ENCODE results near the gene PIGS.
"Not testable (repeated sequence)": the region's sequence is repeated elsewhere in the genome, so short reads cannot be mapped to it uniquely, and the experiment has no call there.

PIGS gene

DNA sequence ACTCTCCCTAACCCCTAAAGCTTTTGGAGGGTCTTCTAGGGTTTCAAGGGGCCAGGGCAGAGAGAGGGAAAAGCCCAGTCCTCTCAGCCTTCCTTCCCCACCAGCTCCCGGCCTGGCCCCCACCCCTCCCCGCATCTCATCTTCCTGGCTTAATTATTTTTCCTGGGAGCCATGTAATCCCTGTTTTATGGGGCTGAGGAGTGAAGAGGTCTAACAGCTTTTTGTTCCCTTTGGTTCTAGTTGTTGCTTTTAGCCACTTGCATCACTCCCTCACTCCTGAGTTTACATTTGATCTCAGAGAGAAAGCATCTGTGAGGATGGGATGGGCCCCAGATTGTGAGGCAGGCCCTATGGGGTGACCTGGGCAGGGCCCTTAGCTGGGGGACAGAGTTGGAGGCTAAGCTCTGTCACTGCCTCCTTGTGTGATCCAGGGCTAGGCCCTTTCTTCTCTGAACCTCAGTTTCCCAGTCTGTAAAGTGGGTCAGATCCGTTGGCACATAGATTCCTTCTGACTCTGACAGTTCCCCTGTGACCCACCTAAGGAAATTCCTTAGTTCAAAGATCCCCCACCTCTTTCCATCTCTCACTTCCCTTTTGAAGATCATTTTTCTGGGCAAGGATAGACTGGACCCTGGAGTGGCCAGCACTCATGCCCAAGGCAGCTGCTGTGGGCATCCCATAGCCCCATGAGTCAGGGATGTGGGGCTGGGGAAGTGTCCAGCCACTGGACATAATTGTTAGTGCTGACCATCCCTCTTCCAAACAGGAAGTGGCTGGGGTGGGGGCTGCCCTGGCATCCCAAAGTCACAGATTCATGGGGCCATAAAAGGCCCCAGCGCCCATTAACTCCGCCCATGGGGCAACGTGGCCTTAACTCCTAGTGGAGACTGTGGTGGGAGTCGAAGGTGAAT is 39.0 kb downstream of the PIGS start:
- no peak overlapping the region for H3K4me3 ChIP-seq (ENCODE audit: low read depth, low read length)

DNA sequence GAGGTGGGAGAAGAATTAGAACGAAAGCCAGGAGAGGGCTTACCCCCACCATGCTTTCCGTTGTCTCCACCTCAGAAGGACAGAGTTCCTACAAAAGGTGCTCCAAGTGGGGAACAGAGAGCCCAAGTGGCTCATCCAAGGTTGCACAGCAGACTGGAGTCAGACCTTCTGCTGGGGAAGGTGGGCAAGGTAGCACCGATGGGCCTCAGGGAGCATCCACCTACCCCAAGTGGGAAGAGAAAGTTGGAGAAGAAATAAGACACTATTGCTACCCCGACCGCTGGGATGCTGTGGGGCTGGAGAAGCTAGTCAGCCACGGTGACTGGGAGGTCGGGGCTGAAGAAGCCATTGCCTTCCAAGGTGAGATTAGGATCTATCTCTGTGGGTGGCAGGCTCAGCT is 40.4 kb downstream of the PIGS start:
- H3K4me3 ChIP-seq (ENCODE audit: low read depth, low read length) = no peak overlapping the region

DNA sequence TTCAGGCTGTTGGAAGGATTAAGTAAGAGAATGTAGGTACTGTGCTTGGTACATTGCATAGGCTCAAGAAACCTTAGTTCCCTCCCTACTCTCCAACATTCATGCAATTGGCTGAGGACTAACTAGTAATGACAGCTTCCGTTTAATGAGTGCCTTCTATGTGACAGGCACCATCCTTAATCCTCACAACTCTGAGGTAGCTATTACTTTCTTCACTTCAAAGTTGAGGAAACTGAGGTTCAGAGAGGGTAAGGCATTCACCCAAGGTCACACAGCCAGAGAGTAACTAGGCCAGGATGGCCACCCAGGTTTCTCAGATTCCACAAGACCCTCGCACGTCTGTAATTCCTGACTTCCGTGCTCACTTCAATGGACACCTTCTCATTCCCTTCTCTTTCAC is 41.1 kb downstream of the PIGS start:
- no peak overlapping the region for H3K4me3 ChIP-seq (ENCODE audit: low read depth, low read length)

DNA sequence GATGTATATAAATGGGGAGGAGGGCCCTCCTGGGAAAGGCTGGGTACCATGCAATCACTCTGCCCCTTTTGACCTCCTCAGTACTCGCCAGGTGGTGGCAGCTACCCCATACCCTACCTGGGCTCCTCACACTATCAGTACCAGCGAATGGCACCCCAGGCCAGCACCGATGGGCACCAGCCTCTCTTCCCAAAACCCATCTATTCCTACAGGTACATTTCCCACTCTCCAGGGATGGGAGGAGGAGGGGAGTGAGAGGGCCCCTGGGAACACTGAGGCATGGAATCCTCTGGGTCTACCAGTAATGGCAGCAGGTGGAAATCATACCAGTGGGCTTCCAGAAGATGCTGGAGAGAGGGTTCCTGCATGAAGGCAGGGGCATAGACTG is 42.3 kb downstream of the PIGS start:
- H3K4me3 ChIP-seq (ENCODE audit: low read depth, low read length) = no peak overlapping the region

DNA sequence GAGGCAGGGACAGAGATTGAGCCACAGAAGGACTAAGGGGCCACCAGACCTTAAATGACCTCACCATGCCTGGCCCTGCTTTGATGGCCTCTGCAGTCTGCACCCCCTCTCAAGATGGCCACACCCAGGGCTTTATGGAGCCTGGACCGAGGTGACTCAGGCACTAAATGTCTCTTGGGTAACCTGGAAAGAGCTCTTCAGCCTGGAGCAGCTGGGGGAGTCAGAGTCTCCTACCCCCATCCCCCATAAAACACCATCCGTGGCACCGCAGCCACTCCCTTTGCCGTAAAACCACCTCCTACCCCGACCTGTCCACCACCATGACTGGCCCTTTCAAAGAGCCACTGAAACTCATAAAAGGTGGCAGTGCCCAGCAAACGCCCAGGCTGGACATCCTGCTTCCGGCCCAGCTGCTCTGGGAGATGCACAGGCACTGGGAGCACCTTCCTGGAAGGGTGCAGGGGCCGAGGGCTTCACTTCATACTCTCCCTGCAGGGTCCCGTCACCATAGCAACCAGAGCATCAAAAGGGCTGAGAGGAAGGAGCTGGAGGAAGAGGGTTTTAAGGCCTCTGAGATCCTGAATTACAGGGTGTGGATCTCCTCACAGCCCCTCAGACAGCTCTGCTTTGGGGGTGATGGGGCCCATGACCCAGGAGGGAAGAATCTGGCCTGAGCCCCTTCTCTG is 42.9 kb downstream of the PIGS start:
- no peak overlapping the region for H3K4me3 ChIP-seq (ENCODE audit: low read depth, low read length)

DNA sequence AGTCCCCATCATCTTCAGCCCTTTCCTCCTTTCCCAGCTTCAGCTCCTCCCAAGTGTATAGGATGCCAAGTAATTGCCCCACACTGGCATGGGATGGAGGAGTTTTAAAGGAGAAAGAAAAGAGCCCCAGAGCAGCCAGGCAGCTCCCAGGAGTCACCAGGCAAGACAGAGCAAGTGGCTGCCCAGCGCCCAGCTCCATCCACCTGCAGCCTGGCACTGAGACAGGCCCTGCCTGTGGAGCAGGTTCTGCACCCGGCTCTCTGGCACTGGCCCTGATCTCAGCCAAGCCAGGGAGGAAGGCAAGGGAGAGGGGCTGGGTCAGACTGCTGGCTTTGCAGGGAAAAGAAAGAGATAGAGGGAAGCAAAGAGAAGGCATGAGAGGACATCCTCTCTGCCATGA is 43.5 kb downstream of the PIGS start:
- H3K4me3 ChIP-seq (ENCODE audit: low read depth, low read length) = no peak overlapping the region

DNA sequence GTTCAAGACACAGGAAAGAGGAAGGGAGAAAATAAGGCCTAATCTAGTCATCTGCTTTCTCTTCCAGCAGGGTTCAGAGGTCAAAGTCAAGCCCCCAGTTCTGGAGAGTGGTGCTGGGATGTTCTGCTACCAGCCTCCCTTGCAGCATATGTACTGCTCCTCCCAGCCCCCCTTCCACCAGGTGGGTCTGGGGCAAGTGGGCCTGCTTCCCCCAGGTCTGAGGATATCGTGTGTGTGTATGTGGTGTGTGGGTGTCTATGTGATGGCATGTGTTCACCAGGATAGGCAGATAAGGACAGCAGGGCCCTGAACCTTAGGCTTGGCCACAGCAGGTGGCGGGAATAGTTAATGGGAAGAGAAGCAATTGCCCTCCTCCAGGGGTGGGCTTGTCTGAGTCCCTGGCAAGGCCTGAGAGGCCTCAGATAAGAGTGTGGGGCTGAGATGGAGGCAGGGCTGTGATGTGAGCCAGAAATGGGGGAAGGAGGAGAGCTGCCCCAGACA is 44.1 kb downstream of the PIGS start:
- H3K4me3 ChIP-seq (ENCODE audit: low read depth, low read length) = no peak overlapping the region

DNA sequence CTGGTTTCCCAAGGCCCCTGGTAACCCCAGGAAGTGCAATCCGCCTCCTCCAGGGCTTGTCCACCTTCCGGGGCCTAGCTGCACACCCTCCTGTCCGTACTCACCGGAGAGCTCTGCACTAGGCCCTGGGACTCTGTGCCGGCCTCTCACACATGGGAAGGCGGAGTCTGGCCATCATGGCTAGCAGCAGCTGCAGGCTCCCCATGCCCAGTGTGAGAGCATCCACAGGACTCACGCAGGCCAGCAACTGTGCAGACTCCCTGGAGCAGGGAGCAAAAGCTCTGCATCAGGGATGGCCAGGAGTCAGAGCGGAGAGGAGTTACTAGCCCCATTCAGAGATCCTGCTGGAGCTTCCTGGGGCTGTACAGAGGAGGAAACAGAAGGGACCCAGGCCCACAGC is 44.9 kb downstream of the PIGS start:
- H3K4me3 ChIP-seq (ENCODE audit: low read depth, low read length) = no peak overlapping the region

DNA sequence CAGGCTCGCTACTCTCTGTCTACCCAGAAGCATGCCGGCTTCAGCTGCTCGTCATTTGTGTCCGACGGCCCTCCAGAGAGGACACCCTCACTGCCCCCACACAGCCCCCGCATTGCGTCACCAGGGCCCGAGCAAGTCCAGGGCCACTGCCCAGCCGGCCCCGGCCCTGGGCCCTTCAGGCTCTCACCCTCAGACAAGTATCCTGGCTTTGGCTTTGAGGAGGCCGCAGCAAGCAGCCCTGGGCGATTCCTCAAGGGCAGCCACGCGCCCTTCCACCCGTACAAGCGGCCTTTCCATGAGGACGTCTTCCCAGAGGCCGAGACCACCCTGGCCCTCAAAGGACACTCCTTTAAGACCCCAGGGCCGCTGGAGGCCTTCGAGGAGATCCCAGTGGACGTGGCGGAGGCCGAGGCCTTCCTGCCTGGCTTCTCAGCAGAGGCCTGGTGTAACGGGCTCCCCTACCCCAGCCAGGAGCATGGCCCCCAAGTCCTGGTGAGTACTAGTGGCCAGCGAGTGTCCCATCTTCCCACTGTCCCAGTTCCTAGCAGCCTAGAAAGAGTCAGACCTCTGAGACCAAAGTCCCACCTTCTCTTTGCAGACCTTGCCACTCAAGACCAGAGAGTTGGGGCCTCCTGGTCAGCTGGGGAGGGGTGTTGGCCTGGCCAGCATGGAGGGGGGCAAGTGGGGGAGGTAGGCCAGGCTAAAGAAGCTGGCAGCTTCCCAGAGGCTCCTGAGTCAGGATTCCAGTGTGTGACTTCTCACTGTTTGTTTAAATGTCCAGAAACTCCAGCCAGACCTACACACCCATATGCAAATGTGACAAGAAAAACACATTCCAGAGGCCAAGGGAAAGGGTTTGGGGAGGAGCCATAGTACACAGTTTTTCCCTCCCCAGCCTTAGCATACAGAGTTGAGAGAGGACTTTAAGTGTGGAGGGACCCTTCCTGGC is 46.6 kb downstream of the PIGS start:
- H3K4me3 ChIP-seq (ENCODE audit: low read depth, low read length) = no peak overlapping the region

DNA sequence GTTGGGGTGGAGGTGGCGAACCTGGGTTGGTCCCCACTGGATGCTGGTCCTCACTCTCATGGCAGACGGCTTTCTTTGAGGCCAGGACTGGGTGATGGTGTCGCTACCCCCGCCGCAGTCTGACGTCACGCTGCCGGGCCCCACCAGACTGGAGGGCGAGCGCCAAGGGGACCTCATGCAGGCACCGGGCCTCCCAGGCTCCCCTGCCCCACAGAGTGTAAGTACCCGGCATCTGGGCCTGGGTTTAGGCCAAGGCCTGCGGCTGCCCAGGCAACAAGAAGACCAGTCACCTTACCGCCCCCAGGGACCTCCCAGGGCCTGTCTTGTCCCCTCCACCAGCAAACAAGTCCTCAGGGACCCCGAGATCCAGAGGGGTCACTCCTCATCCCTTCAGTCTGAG is 47.4 kb downstream of the PIGS start:
- H3K4me3 ChIP-seq (ENCODE audit: low read depth, low read length) = no peak overlapping the region

DNA sequence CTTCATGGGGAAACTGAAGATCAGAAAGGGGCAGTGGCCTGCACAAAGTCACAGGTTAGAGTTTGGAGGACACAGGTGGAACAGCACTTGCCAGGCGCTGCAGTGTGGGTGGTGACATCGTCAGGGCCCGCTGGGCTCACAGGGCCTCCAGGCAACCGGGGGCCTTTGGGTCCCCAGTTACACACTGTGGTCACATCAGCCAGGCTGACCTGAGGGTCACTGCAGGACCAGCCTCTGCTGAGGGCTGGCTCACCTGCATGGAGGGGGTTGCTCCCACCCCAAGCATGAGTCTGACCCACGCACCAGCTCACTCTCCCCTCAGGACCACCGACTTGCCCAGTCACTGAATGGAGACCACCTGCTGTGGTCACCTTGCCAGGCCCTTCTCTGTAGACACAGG is 48.1 kb downstream of the PIGS start:
- H3K4me3 ChIP-seq (ENCODE audit: low read depth, low read length) = no peak overlapping the region

DNA sequence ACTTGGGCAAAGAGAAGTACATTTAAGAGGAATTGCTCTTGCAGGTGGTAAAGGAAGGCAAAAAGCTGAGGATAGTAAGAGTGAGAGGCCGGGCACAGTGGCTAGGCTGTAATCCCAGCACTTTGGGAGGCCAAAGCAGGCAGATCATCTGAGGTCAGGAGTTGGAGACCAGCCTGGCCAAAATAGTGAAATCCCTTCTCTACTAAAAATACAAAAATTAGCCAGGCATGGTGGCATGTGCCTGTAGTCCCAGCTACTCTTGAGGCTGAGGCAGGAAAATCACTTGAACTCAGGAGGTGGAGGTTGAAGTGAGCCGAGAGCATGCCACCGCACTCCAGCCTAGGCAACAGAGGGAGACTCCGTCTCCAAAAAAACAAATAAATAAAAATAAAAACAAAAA is 49.0 kb downstream of the PIGS start:
- H3K4me3 ChIP-seq (ENCODE audit: low read depth, low read length) = not testable (repeated sequence)

DNA sequence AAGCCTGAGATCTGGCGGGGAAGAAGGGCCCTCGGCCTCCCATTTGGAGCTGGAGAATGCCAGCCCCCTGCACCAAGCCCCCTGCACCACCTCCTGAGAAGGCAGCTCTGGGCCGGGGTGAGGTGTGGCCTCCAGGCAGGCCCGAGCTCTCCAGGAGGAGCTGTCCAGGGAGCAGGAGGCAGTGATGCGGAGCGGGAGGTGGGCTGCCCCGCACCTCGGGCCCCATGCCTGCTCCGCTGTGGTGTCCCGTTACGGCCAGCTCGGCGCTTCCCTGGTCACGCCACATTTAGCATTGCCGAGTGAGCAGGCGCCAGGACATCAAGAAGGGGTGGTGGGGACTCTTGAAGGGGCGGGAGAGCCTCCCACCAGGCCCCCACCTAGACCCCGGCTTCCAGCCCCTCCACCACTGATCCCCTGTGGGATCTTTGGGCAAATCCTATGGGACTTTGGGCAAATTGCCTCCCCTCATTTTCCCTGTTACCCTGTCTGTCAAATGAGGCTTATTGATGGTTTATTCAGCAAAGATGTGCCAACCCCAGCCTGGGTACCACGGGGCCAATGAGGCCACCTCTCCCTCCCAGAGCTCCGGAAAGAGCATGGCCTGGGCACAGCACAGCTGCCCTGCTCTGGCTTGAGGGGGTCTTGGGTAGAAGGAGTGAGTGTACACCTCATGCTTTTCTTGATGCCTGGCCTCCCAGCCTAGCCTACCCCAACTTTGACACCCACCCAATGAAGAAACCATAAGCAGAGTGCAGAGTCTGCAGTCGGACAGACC is 49.8 kb downstream of the PIGS start:
- H3K4me3 ChIP-seq (ENCODE audit: low read depth, low read length) = no peak overlapping the region

DNA sequence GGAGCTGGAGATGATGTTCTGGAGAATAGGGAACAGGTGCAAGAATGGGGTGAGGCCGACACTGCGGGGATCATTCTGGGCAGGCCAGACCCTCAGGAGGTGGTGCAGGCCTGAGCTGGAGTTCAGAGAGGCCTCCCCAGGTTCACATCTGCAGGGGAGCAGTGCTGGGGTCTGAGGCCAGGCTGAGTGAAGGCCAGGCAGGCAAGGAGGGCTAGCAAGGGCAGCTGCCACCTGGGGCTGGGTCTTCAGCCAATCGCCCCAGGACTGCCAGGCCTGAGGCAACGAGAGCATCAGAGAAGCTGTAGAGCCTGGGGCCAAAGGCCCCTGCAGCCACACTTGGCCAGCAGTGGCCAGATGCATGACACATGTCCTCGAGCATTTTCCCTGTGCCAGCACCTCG is 50.6 kb downstream of the PIGS start:
- H3K4me3 ChIP-seq (ENCODE audit: low read depth, low read length) = no peak overlapping the region

DNA sequence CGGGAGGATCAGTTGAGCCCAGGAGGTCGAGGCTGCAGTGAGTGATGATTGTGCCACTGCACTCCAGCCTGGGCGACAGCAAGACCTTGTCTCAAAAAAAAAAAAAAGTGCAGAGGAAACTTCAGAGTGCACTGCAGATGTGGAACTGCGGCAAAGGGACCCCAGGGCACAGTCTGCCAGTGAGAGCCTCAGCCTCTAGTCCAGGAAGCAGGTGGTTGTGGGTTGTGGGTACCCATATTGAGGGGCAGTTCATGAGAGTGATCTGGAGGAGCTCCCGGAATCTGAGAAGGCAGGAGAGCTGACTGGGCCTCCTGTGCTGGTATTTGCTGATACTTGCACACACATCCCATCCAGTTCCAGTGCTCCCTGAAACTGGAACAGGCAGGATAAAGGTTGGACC is 52.1 kb downstream of the PIGS start:
- no peak overlapping the region for H3K4me3 ChIP-seq (ENCODE audit: low read depth, low read length)

DNA sequence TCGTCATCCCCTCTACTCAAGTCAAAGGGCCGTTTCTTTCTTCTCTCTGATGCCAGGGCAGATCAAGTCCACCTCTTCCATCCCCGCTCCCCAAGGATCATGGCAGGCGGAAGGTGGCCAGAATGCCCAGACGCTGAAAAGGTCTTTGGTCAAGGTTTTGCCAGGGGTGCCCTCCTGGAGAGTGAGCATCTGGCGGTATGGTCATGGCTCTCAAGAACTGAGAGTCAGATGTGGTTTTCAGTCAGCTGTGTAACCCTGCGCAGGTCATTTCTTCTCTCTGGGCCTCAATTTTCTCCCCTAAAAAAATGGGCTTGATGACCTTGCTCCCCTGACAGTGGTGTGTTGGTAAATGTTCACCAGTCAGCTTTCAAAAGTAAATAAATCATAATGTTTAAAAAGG is 52.7 kb downstream of the PIGS start:
- no peak overlapping the region for H3K4me3 ChIP-seq (ENCODE audit: low read depth, low read length)

DNA sequence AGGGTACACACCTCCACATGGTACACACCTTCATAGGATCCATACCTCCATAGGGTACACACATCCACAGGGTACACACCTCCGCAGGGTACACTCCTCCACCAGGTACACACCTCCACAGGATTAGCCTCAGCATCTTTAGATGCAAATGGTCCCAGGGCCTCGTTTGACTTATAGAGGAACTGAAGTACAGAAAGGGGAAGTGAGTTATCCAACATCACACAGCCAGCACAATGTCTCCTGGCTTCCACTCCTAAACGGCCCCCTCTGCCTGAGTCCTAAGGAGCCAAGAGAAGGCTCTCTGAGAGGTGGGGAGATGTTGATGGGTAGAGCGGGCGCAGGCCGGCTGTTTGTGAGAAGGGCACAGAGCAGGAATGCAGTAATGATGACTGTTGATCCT is 53.2 kb downstream of the PIGS start:
- H3K4me3 ChIP-seq (ENCODE audit: low read depth, low read length) = no peak overlapping the region

DNA sequence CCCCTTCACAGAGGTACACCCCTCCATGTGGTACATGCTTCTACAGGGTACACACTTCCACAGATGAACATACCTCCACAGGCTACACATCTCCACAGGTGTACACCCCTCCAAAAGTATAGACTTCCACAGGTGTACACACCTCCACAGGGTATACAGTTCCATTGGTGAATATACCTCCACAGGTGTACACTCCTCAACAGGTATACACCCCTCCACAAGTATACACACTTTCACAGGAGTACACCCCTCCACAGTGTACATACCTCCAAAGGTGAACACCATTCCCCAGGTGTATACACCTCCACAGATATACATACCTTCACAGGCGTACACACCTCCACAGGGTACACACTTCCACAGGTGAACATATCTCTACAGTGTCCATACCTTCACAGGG is 55.8 kb downstream of the PIGS start:
- H3K4me3 ChIP-seq (ENCODE audit: low read depth, low read length) = no peak overlapping the region

DNA sequence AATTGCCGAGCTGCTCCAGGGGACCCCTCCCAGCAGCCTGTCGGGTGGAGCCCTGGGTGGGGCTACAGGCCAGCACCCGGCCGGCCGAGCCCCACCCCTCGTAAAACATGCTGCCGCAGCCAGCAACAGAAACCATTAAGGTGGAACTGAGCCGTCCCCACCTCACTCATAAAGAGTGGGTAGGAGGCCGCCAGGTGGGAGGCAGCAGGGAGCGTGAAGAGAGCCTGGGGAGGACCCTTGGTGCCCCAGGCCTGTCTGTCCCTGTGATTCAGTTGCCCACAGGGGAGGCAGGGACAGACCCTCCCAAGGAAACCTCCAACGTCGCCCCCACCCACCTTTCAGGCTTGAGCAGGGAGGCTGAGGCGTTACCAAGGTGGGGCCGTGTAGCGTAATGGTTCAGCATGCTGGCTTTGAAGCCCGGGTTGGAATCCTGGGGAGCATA is 56.7 kb downstream of the PIGS start:
- H3K4me3 ChIP-seq (ENCODE audit: low read depth, low read length) = no peak overlapping the region

DNA sequence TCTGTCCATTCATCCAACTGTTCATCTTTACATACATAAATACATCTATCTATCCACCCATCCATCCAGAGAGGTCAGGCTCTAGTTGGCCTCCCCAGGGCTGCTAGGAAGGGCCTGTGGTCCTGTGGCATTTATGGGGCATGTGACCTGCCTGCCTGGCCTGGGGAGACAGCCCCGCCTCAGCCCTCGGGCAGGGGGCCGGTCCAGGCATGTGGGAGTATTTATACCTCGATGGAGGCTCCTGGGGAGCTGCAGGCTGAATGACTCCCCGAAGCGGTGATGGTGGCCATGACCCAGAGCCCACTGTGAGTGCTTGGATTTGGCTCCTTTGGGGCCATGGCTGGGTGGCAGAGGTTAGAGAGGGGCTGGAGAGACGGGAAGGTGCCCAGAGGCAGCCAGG is 57.8 kb downstream of the PIGS start:
- no peak overlapping the region for H3K4me3 ChIP-seq (ENCODE audit: low read depth, low read length)
